Middle frontal gyrus (tissue), 1 donor: Measurements from ENCODE around the gene CXCR4.

ENCODE experiments used
- DNase-seq: peaks from one replicate; pipeline ENCODE4 v3.0.0-alpha.2; 2015; ENCODE audit warnings: low spot score; ENCODE audit errors: extremely low spot score

The CXCR4 gene

GRCh38 chr2:136131961-136132824 is 14.2 kb upstream of the CXCR4 start:
- DNase-seq, result no peak

DNA sequence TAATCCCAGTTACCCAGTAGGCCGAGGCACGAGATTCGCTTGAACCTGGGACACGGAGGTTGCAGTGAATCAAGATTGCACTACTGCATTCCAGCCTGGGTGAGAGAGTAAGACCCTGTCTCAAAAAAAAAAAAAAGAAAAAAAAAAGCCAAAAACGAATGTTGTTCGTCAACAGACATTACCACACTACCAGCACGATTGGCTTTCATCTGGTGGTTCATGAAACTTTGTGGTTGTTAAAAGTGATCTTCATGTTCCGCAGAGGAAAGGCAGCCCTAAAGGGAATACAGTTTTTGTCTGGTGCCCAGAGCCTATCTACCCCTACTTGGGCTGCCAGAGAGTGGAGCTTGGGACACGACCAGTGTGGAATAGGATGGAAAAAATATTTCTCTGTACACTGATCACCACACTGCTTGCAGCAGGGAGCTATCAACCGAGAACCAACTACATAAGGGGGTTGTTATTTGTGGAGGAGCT is 13.6 kb upstream of the CXCR4 start:
- DNase-seq, result no peak

GRCh38 chr2:136130511-136130910 is 12.6 kb upstream of the CXCR4 start:
- no peak for DNase-seq

GRCh38 chr2:136130045-136130444 is 12.1 kb upstream of the CXCR4 start:
- DNase-seq, result no peak

DNA sequence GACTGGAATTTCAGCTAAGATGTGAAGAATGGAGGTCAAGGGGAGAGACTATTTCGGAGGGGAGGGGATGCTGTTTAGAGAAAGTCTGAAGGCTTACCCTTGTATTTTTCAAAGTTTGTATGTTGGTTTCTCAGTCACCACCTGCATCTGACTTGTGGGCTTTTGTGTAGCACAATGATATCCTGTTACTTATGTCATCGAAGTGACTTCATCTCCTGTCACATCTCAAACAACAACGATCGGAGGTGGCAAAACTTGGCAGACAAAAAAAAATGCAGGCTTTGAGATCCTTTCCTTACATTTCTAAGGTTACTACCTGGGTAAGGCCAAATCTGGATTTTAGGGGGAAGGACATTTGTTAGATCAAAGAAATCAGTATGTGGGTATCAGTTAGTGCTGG is 11.7 kb upstream of the CXCR4 start:
- no peak for DNase-seq

DNA sequence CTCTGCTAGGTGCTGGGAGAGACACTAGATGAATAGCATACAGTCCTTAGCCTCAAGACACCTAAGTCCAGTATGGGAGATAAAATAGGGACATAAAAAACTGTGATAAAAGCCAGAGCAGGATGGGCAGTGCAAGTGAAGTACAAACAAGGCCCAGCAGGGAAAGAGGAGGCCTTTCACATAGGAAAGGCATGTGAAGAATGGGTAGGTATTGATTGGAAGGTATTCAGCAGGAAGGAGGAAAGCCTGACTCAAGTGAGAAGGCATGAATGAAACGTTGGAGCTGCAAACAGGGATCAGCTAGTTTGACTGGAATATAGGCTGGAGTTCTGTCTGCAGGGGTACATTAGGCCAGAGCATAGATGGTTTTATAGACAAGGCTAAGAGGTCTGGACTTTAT is 11.0 kb upstream of the CXCR4 start:
- DNase-seq, result no peak

DNA sequence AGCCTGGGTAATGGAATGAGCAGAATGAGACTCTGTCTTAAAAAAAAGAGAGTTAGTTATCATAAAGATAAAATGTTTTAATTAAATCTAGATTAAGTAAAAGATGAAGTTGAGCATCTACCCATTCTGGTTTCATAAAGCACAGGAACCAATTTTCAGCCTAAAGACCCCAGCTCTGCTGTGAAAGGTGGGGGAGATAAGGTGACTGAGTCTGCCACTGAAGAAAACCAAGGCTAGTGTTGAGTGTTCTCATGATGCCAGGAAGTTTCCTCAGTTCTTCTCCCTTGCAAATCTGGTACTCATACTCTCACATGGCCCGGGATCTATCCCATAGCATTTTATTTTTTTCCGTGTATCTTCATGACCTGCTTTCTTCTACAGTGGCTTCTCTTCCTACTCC is 10.4 kb upstream of the CXCR4 start:
- no peak for DNase-seq

GRCh38 chr2:136127356-136127755 is 9.4 kb upstream of the CXCR4 start:
- DNase-seq, result no peak

DNA sequence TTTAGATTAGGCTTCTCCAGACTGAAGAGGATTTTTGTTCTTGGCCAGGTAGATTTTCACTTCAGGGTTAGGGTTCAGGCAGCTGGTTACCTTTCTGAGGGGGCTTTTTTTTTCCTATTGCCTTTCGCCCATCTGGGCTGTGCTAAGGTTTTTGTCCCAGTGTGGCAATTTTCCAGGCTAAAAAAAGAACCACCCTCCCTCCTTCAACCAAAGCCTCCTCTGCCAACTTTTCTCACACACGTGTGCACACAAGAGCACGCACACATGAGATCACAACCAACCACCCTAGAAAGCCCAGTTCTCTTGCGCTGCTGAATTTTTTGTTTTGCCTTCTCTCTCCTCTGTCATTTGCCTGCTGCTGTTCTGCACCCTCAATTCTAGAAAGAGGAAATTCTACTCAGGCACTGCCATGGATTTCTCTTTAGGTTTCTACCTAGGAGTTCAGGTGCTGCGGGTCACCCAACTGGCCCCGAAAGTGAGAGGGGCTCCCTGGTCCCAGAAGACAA is 8.5 kb upstream of the CXCR4 start:
- DNase-seq, result no peak

GRCh38 chr2:136126021-136126420 is 8.1 kb upstream of the CXCR4 start:
- DNase-seq, result no peak

DNA sequence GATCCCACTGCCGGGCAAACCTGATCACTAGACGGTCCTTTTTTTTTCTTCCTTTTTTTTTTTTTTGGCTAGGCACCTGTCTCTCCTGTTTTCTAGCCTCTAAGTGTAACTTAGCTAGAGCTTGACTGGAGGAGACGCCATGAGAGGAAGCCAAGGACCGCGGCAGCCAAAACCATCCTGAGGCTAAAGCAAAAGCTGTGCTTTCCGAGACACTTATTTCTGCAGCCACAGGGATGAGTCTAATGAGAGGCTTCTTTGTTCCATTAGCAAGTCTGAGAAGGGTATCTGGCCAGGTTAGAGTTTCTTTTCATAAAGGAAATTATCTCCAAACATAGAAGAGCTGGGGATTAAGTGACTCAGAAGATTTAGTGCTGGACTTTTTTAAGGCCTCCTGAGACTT is 7.3 kb upstream of the CXCR4 start:
- DNase-seq, result no peak

DNA sequence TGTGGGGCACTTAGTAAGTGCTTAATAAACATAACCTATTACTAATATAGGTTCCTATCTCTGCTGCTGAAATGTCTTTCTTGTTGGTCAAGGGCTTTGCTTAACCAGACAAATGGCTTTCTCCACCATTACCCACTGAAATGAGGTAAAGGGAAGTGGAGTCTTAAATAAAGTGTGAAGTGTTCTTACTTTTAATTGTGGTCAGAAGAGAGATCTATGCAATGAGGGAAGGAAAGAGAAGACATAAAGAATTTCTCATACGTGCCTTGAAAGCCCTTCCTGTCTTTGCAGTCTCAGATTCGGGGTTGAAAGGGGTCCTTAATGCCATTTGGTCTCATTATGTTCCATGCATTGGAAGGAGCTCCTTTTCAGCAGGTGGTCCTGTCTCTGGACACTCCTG is 6.9 kb upstream of the CXCR4 start:
- DNase-seq, result no peak

DNA sequence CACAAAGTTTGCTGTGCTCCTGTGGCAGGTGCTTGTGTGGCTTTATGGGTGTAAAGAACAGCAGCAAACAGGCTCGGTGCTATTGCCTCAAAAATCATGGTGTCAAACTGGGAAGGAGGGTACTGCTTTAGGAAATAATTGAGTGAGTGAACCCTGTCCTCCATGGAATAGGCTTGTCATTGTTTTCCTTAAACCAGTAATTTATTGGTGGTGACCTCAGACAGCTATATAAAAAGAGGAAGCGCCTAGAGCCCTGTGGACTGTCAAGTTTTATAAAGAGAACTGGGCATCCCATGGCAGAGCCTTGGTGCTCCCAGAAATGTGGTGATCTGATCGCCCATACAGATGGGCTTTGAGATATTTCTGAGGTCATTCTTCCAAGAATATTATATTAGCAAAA is 4.7 kb upstream of the CXCR4 start:
- DNase-seq, result no peak

- DNase-seq, result no peak
These were observed 3.4 kb upstream of the CXCR4 start for GRCh38 chr2:136121204-136121910.

GRCh38 chr2:136119717-136120675 is 2.0 kb upstream of the CXCR4 start:
- DNase-seq, result no peak

- no peak for DNase-seq
These were observed 1.1 kb upstream of the CXCR4 start for GRCh38 chr2:136118819-136119716.

DNA sequence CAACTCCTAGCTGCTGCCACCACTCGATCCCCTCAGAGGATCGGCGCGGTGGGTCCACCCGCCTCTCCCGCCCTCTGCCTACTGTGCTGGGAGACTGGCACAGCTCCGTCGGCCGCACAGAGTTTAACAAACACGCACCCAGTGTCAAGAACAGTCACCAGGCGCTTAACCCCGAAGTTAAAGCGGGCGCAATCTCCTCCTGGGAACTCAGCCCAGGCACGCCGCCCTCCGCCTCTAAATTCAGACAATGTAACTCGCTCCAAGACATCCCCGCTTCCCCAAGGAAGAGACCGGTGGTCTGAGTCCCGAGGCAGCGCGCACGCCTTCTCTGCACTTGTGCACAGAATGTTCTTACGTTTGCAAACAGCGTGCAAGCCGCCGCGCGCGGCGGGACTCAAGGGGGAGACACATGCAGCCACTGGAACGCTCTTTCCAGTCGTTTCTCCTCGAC is 533 bp downstream of the CXCR4 start:
- DNase-seq, result no peak

DNA sequence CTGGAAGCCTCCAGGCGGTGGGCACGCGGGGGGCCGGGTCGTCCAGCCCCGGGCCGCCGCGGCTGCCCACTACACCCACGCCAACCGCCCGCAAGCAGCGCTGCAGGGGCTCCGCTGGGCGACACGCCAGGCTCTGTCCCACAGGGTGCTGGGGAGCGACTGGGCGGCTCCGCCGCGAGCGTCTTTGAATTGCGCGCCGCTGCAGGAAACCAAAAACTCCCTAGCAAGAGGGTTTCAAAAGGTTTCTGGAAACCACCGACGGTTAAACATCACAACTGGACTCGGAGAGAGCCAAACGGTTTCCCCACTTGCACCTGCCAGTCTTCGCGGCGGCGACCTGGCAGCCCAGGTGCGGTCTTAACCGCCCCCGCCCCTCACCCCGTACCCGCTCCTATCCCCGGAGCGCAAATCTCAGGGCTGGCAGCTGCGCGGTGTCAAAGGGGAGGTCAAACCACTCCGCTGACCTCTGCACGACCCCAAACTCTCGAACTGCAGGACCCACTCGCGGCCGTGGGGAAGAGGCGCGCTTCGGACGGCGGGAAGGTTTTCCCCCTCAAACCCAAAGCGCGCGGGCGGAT is 1.0 kb downstream of the CXCR4 start:
- DNase-seq, result no peak

DNA sequence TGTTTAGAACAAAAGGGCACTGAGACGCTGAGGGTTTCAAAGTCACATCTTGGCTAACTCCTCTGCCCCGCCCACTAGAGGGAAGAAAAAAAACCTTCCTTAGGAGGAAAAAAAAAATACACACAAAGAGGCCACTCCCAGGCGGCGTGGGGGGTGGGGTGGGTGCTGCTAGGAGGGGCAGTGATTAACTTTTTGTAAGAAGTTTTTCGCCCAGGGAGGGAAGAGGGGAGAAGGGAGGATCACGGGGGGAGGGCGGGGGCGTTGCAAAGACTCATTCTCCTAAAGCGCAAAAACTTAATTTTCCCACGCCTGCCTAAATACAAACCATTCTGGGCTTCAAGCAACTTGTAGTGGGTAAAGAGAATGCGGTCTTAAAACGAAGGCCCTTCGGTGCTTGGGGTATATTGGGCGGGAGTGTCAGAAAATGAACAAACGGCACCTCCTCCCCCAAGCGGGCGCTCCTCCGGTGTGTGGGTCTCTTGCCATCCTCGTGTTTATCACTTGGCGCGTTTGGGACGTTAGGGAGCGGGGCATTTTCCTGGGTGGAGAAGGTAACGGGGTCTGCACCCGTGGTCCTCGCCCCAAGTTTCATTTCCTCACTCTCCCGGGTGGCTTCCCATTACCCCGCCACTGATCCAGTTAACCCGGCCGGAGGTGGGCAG is 1.7 kb downstream of the CXCR4 start:
- no peak for DNase-seq
